CD14-positive monocyte (primary cell): Measurements from ENCODE around the gene TCEANC. TPM values are rescaled to one million over a fixed set of nuclear protein-coding genes. Genes with fewer than 3 reads are reported as not detected.

Experiments used
- DNase-seq, 3 donors: peaks; one replicate each; pipeline ENCODE4 v3.0.0-alpha.2; 2011 to 2022
- H2AFZ ChIP-seq: 2 replicates; pipeline ENCODE4 v1.6.0; 2012; ENCODE audit warnings: mild to moderate bottlenecking, low read depth, low read length, inconsistent platforms; ENCODE audit not compliant: insufficient read depth, poor library complexity, severe bottlenecking
- H3K27ac ChIP-seq, 2 donors: 1 replicate in 1 of 2; 2 replicates in 1 of 2; pipeline ENCODE4 v1.5.1; 2012 to 2013; ENCODE audit warnings: low read length in 2 of 2, control low read depth in 1 of 2, inconsistent platforms in 1 of 2, low read depth in 1 of 2, mild to moderate bottlenecking in 1 of 2
- H3K27me3 ChIP-seq, 2 donors: one replicate each; pipeline versions ENCODE4 v1.6.0 to v1.6.1; 2011 to 2013; ENCODE audit warnings: low read length in 2 of 2; ENCODE audit not compliant: control insufficient read depth in 2 of 2, insufficient read depth in 2 of 2
- H3K36me3 ChIP-seq, 2 donors: replicated peaks in 1 of 2; 1 replicate in 1 of 2; 2 replicates in 1 of 2; pipeline versions ENCODE4 v1.5.1 to v1.6.1; 2012 to 2013; ENCODE audit warnings: low read length in 2 of 2, control low read depth in 1 of 2, inconsistent platforms in 1 of 2, mild to moderate bottlenecking in 1 of 2; ENCODE audit not compliant: insufficient read depth in 2 of 2, control insufficient read depth in 1 of 2
- H3K4me1 ChIP-seq, 2 donors: 1 replicate in 1 of 2; 2 replicates in 1 of 2; pipeline versions ENCODE4 v1.5.1 to v1.6.1; 2012 to 2013; ENCODE audit warnings: low read length in 2 of 2, control low read depth in 1 of 2, inconsistent platforms in 1 of 2, mild to moderate bottlenecking in 1 of 2, moderate library complexity in 1 of 2; ENCODE audit not compliant: insufficient read depth in 2 of 2, control insufficient read depth in 1 of 2
- H3K4me2 ChIP-seq: replicated peaks from 2 replicates; pipeline ENCODE3; 2012; ENCODE audit warnings: low read length, moderate library complexity, mild to moderate bottlenecking; ENCODE audit not compliant: poor library complexity, severe bottlenecking; ENCODE audit errors: extremely low read depth
- H3K4me3 ChIP-seq, 3 experiments: fragments of 200-600 bp in 1 of 3; sonication (generic) in 1 of 3; replicated peaks in 1 of 3; 1 replicate in 2 of 3; 2 replicates in 1 of 3; pipeline ENCODE4 v1.5.1; 2011 to 2013; ENCODE audit warnings: low read length in 3 of 3, mild to moderate bottlenecking in 3 of 3, control low read depth in 2 of 3, low read depth in 2 of 3, inconsistent platforms in 1 of 3, moderate library complexity in 1 of 3
- H3K79me2 ChIP-seq: 2 replicates; pipeline ENCODE4 v1.6.0; 2012; ENCODE audit warnings: mild to moderate bottlenecking, control low read depth, inconsistent platforms, low read length, moderate library complexity; ENCODE audit not compliant: insufficient read depth
- H3K9ac ChIP-seq: 2 replicates; pipeline ENCODE4 v1.6.0; 2017; ENCODE audit warnings: low read length, mild to moderate bottlenecking; ENCODE audit not compliant: insufficient read depth, poor library complexity, severe bottlenecking
- H3K9me3 ChIP-seq, 2 donors: replicated peaks in 1 of 2; 1 replicate in 1 of 2; 2 replicates in 1 of 2; pipeline versions ENCODE4 v1.5.1 to v1.6.1; 2012 to 2013; ENCODE audit warnings: low read length in 2 of 2, control low read depth in 1 of 2; ENCODE audit not compliant: control insufficient read depth in 1 of 2, insufficient read depth in 1 of 2
- H4K20me1 ChIP-seq: 2 replicates; pipeline ENCODE4 v1.6.0; 2012; ENCODE audit warnings: mild to moderate bottlenecking, low read length, control low read depth, moderate library complexity; ENCODE audit not compliant: insufficient read depth
- H3K27ac Mint-ChIP-seq, 7 donors: one replicate each; pipeline ENCODE4 v1.8.0; 2020; ENCODE audit warnings: mild to moderate bottlenecking in 7 of 7, mixed read lengths in 7 of 7, moderate library complexity in 6 of 7, inconsistent platforms in 2 of 7
- H3K27me3 Mint-ChIP-seq, 3 donors: one replicate each; pipeline ENCODE4 v1.8.0; 2021 to 2022; ENCODE audit warnings: low read depth in 3 of 3, mild to moderate bottlenecking in 3 of 3, mixed read lengths in 3 of 3, moderate library complexity in 3 of 3, inconsistent platforms in 1 of 3
- H3K36me3 Mint-ChIP-seq, 2 donors: one replicate each; pipeline ENCODE4 v1.8.0; 2020; ENCODE audit warnings: mixed read lengths in 2 of 2, inconsistent platforms in 1 of 2, mild to moderate bottlenecking in 1 of 2
- H3K4me1 Mint-ChIP-seq: one replicate; pipeline ENCODE4 v1.8.0; 2020; ENCODE audit warnings: mild to moderate bottlenecking, mixed read lengths
- H3K4me3 Mint-ChIP-seq, 2 donors: one replicate each; pipeline ENCODE4 v1.8.0; 2020; ENCODE audit warnings: mild to moderate bottlenecking in 2 of 2, mixed read lengths in 2 of 2, moderate library complexity in 1 of 2
- H3K9me3 Mint-ChIP-seq, 7 donors: one replicate each; pipeline ENCODE4 v1.8.0; 2020 to 2022; ENCODE audit warnings: mixed read lengths in 7 of 7, mild to moderate bottlenecking in 6 of 7, moderate library complexity in 6 of 7, inconsistent platforms in 2 of 7
- CTCF ChIP-seq: fragments of 200-600 bp; IDR thresholded peaks from one replicate; pipeline ENCODE4 v1.8.0; 2022; ENCODE audit warnings: antibody characterized with exemption, mild to moderate bottlenecking
- WGBS: methylation state at CpG from one replicate; pipeline ENCODE4 v1.1.5; 2013; ENCODE audit warnings: missing lambda C conversion rate; ENCODE audit not compliant: insufficient coverage; 5-methylcytosine and 5-hydroxymethylcytosine counted together
- intact Hi-C, 2 donors: fragments of 100-400 bp; cut with micrococcal nuclease; formaldehyde crosslinking; loops; one replicate each; pipeline versions ENCODE4 v1.15.0 to v1.15.1; 2023
- polyA plus RNA-seq, 3 donors: library from polyadenylated mRNA; depleted of rRNA in 1 of 3; unstranded in 2 of 3; stranded (reverse) in 1 of 3; fragments of 300-500 nt in 2 of 3; fragments of >200 nt in 1 of 3; fragmentation: Illumina TruSeq in 2 of 3; gene quantifications; 1 replicate in 2 of 3; 2 replicates in 1 of 3; pipeline ENCODE4 v1.2.3, GENCODE V29; 2012 to 2021

Gene TCEANC
- polyA plus RNA-seq, 3 donors, result 1.6 to 2.8 (median 1.9) TPM

DNA sequence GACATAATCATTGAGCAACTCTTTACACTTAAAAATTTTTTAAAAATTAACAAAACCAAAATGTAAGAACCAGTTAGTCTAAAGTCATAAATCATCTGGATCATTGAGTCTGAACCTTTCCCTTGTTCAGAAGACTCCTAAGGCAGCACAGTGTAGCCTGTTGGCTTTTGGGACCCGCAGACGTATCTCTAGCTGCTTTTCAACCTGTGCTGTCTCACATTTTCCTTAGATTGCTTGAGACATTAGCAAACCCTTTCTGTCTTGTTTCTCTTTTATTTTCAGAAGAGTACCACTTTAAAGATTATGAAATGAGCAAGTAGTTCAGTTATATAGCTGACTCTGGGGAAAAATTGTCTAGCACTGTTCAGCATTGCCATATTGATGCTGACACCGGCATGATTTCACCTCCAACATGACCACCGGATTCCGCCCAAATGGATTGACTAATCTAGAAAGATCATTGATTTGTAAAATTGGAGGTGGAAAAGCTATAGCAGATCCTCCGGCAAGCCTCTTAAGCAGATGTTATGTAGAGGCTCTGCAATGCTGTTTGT, 8.9 kb downstream of the TCEANC start:
- Histone ChIP-seq H2AFZ (no peak overlapping the region), H3K9me3 (no peaks in the 10 kb centered on the region), H3K4me3 (no peak overlapping the region), H3K4me1 (peaks cover 54 to 66% of the 10 kb centered on the region in 2 donors), H4K20me1 (no peaks in the 10 kb centered on the region), H3K79me2 (peaks cover 3% of the 10 kb centered on the region), H3K27ac (peak overlapping the region in 1 of 2 donors; percentile 68), H3K4me2 (no peak overlapping the region), H3K36me3 (peaks cover 0 to 2% of the 10 kb centered on the region in 2 donors), H3K27me3 (peaks cover 0 to 2% of the 10 kb centered on the region in 2 donors), H3K9ac (no peak overlapping the region)
- H3K9me3 Mint-ChIP-seq, result peaks cover 0 to 3% (median 0%) of the 10 kb centered on the region in 7 donors
- H3K27ac Mint-ChIP-seq, result peak overlapping the region in 2 of 7 donors; percentile 12 to 54
- peaks cover 0 to 8% (median 0%) of the 10 kb centered on the region in 3 donors for H3K27me3 Mint-ChIP-seq
- no CpG with 5 or more reads among the region's 6 CpGs for WGBS
- no peak overlapping the region for H3K4me3 Mint-ChIP-seq
- intact Hi-C loops, result no loop called here
- TF ChIP-seq CTCF, result no peak
- DNase-seq, result no peak
- peaks cover 9 to 15% of the 10 kb centered on the region in 2 donors for H3K36me3 Mint-ChIP-seq
- peaks cover 56% of the 10 kb centered on the region for H3K4me1 Mint-ChIP-seq

GRCh38 chrX:13662355-13662791, 9.4 kb downstream of the TCEANC start:
- 54% methylated on average over 5 of the region's 6 CpGs for WGBS
- peak overlapping the region in 2 of 7 donors; percentile 12 to 54 for H3K27ac Mint-ChIP-seq

More at GRCh38 chrX:13662355-13662791, 9.4 kb downstream of the TCEANC start:
- no peak overlapping the region for H2AFZ ChIP-seq
- H3K4me3 ChIP-seq, result no peak overlapping the region
- H3K9me3 Mint-ChIP-seq, result peaks cover 0 to 3% (median 0%) of the 10 kb centered on the region in 7 donors
- peaks cover 5 to 10% of the 10 kb centered on the region in 2 donors for H3K36me3 Mint-ChIP-seq
- intact Hi-C loops, result no loop called here
- peaks cover 0 to 8% (median 0%) of the 10 kb centered on the region in 3 donors for H3K27me3 Mint-ChIP-seq
- peaks cover 0 to 2% of the 10 kb centered on the region in 2 donors for H3K36me3 ChIP-seq
- peaks cover 0 to 2% of the 10 kb centered on the region in 2 donors for H3K27me3 ChIP-seq
- peaks cover 57 to 66% of the 10 kb centered on the region in 2 donors for H3K4me1 ChIP-seq
- no peaks in the 10 kb centered on the region for H3K9me3 ChIP-seq
- H3K4me1 Mint-ChIP-seq, result peaks cover 59% of the 10 kb centered on the region
- DNase-seq, result peak in 1 of 3 donors; percentile 22
- no peak overlapping the region for H3K4me3 Mint-ChIP-seq
- no peak for TF ChIP-seq CTCF
- no peaks in the 10 kb centered on the region for H4K20me1 ChIP-seq
- H3K9ac ChIP-seq, result no peak overlapping the region
- no peak overlapping the region for H3K4me2 ChIP-seq
- peak overlapping the region in 1 of 2 donors; percentile 68 for H3K27ac ChIP-seq
- H3K79me2 ChIP-seq, result peaks cover 3% of the 10 kb centered on the region
